Stimulated activated CD4-positive, alpha-beta T cell treated with anti-CD3 and anti-CD28 coated beads, Interleukin-12 subunit alpha, Interleukin-12 subunit beta, amount 100 ng/mL, for 48 hours (primary cell): ENCODE results near the gene NUP50.
A peak's percentile ranks its signal among the peaks of the same experiment; 100 is the strongest.

Experiments used
- DNase-seq, 3 donors: peaks; one replicate each; pipeline ENCODE4 v3.0.0-alpha.2; 2020; ENCODE audit warnings: low read depth in 2 of 3, low spot score in 1 of 3

NUP50 gene, protein sequence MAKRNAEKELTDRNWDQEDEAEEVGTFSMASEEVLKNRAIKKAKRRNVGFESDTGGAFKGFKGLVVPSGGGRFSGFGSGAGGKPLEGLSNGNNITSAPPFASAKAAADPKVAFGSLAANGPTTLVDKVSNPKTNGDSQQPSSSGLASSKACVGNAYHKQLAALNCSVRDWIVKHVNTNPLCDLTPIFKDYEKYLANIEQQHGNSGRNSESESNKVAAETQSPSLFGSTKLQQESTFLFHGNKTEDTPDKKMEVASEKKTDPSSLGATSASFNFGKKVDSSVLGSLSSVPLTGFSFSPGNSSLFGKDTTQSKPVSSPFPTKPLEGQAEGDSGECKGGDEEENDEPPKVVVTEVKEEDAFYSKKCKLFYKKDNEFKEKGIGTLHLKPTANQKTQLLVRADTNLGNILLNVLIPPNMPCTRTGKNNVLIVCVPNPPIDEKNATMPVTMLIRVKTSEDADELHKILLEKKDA

GRCh38 chr22:45163451-45164269 lies at the start of gene NUP50:
Gene NUP50 (plus strand): TSS chr22:45163925. CDS start chr22:45168178, 4,253 bp downstream.
- DNase-seq, result peak; percentile 84 to 94 (median 94)

DNA sequence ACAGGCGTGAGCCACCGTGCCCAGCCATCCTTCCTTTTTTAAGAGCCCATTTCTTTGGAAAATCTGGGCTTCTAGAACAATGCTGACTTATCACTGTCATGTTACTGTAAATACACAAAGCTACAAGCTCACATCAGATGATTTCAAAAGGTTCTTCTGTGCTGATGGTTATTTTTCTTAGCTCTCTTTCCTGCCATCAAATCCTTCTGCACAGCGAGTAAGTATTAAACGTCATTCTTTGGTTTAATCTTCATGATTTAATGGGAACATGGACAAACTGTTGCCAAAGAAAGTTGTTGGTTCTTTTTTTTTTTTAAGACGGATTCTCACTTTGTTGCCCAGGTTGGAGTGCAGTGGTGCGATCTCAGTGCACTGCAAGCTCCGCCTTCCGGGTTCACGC lies 43.3 kb upstream of the NUP50 start:
- DNase-seq, result no peak

DNA sequence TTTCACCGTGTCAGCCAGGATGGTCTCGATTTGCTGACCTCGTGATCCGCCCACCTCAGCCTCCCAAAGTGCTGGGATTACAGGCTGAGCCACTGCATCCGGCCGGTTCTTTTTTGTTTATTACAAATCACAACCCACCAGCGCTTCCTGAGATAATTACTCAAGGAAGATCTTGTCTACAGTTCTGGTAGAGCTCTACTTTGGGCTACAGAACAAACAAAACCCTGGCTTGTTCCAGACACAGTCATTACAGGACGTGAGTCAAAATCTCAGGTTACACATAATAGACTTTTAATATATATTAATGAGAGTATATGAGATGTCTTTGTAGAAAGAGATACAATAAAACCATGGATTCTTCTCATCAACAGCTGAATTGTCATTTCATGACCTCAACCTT lies 42.8 kb upstream of the NUP50 start:
- no peak for DNase-seq

DNA sequence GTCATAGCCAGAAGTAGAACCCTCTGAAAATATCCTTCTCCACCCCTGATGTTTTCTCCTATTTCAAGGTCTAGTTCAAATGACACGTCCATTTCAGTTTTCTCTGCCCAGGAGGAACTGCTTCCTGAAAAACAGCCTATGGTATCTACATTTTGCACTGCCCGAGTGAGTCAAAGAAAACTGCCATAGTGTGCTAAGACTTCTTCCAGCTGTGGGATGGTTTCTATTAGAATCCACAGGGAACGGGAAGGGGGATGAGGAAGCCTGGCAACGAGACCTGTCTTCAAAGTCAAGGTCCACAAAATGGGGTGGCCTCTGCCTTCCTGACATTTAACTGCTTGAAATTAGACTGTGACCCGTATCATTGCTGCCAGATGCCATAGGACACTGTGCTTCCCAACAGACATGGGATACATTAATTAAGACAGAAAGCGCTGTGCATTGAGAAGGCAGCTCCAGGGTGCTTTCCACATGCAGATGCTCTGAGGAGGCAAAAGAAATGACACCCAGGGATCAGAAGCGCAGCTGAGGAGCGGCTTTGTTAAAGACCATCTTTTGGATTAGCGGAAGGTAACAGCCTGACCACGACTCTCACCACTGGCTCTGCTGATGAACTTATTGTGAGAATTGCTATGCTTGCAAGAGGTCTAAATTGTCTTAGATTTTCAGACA lies 39.4 kb upstream of the NUP50 start:
- no peak for DNase-seq

GRCh38 chr22:45125188-45125587 lies 38.5 kb upstream of the NUP50 start:
- DNase-seq, result no peak

DNA sequence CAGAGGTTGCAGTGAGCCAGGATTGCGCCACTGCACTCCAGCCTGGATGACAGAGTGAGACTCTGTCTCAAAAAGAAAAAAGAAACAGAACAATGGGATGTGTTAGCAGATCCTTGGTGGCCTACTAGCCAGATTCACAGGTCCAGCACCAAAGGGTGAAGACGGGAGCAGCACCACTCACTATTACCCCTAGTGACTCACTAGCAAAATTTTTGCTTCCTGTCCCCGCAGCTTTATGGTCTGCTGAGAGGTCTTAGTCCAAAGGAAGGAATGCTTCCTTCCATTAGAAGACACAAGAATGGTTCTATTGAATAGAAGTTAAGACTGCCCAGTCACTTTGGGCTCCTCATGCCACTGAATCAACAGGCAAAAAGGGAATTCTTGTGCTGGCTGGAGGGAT lies 35.9 kb upstream of the NUP50 start:
- no peak for DNase-seq

DNA sequence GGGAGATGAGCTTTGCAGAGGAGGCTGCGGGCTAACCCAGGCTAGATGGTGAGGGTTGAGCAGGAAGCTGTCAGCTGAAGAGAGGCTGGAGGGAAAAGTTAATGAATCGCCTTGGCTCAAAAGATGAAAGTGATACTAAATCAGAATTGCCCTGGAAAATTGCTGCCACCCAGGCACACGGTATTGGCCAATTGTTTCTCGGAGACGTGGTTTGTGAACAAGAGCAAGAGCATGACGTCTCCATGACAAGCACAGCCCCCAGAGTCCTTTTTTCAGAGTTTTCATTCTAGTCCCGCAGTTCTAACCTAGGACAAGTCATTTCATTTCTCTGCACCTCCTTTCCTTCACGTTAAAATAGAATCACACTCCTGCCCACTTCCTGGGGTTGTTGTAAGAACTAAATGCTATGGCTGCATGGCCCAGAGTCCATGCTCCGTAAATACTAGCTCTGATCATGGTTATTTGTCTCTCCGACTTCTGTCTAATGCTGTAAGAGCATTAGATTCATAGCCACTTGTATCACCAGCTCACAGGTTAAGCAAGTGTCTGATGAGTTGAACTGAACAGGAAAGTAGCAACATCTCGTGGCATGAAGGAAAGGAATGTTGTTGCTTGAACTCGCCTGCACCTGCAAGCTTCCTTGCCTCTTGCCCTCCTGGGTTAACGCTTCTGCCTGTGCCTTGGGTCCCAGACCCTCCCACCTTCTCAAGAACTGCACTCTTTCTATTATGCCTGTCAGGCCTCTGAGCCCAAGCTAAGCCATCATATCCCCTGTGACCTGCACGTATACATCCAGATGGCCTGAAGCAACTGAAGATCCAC lies 33.8 kb upstream of the NUP50 start:
- peak; percentile 10 to 27 (median 23) for DNase-seq

DNA sequence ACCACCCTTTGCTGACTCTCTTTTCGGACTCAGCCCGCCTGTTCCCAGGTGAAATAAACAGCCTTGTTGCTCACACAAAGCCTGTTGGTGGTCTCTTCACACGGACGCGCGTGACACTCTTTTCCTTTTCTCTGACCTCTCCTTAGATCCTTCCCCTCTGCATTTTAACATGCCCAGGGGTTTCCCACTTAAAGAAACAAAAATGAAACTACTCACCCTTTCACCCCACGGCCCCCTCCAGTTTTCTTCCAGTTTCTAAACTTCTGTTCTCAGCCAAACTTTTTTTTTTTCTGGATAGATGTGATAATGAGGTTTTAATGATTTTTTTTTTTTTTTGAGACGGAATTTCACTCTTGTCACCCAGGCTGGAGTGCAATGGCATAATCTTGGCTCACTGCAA lies 32.8 kb upstream of the NUP50 start:
- no peak for DNase-seq

DNA sequence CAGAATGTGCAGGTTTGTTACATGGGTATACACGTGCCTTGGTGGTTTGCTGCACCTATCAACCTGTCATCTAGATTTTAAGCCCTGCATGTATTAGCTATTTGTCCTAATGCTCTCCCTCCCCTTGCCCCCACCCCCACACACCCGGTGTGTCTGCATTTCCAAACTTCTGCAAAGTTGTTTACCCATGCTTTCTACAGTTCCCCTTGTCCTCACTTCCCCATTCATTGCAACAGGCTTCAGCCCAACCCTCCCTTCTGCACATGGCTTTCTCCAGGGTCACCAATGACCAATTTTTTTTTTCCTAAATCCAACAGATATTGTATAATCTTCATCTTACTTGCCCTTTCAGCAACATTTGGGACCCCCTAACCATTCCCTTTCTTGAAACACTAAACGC lies 32.0 kb upstream of the NUP50 start:
- no peak for DNase-seq

- no peak for DNase-seq
These were observed 29.4 kb upstream of the NUP50 start for GRCh38 chr22:45134313-45134712.

GRCh38 chr22:45136594-45136993 lies 27.1 kb upstream of the NUP50 start:
- DNase-seq, result no peak

GRCh38 chr22:45139693-45140092 lies 24.0 kb upstream of the NUP50 start:
- DNase-seq, result no peak

GRCh38 chr22:45142376-45142775 lies 21.3 kb upstream of the NUP50 start:
- DNase-seq, result no peak

GRCh38 chr22:45144916-45145315 lies 18.8 kb upstream of the NUP50 start:
- no peak for DNase-seq

DNA sequence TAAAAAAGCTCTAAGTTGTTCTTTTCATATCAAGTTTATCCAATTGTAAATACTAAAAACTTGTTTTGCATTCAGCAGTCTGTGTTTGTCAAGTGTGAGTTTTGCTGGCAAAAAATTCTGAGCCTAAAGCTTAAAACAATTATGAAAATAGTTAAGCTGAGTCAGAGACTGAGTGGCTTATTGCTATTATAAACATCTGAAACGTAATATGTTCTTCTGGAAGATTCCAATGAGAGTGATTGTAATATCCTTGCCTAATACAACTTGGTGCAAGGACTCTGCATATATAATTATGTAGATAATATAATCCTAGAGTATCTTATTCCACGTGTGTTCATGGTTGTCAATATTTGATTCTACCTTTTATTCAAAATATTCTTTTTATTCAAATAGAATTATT lies 14.1 kb upstream of the NUP50 start:
- no peak for DNase-seq

DNA sequence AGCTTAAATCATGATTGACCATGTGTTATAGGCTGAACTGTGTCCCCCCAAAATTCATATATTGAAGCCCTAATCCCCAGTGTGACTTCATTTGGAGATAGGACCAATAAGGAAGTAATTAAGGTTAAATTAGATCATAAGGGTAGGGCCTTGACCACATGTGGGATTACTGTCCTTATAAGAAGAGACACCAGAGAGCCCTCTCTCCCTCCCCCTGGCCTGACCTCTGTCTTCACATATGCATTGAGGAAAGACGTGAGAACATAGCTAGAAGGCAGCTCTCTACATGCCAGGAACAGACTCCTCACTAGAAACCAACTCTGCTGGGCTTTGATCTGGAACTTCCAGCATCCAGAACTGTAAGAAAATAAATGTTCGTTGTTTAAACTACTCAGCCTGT lies 13.6 kb upstream of the NUP50 start:
- no peak for DNase-seq

GRCh38 chr22:45151503-45151902 lies 12.2 kb upstream of the NUP50 start:
- no peak for DNase-seq

- DNase-seq, result no peak
These were observed 9.3 kb upstream of the NUP50 start for GRCh38 chr22:45154383-45154782.

DNA sequence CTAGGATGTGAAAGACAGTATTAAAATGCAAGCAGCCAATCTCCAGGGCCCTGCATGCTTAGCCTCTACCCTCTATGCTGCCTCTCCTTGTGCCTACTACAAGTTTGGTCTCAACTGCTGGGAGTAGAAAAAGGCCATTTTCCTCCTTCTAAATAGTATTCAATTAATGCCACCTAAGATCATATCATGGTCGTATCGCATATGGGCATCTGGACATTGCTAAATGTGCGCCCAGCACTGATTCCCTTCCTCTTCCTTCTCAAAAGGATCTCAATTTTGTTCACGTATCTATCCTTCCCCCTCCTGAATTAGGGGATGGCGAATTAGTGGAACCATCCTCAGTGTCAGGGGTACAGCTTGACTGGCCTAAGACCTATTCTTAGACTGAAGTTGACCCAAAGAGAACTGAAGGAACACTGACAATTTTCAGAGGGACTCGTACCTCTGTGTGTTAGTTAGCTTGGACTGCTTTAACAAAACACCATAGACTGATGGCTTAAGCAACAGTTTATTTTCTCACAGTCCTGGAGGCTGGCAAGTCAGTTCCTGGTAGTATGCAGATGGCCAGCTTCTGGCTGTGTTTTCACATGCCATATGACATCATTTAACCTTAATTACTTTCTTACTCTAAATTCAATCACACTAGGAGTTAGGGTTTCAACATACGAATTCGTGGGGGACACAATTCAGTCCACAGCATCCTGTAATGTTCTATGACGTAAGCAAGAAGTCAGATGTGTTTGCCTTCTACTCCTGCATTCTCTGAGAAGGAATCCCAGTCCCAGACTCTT lies 8.5 kb upstream of the NUP50 start:
- DNase-seq, result no peak

DNA sequence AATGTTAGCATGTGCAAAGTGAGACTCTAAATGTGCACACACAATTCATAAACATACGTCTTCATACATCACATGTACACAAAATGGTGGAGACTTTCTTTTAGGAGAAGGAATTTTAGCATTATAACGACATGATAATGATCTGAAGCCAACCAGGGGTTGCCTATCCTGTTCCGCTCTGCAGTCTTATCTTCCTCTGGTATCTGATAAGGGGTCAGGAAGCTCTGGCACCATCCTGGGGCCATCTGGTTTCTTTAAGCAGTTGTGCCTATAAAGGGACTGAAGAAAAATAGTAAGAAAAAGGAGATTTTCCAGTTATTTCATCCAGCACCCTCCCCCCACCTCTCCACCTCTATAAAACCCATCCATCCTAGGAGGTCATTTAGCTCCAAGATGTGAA lies 5.8 kb upstream of the NUP50 start:
- no peak for DNase-seq
